HG02678 (cell line): ENCODE data around the gene PTCD3.

Experiments used
- ATAC-seq: cut with Tn5 transposase; IDR thresholded peaks from one replicate; pipeline ENCODE4 v1.9.1; 2021; ENCODE audit warnings: mild to moderate bottlenecking, moderate library complexity; ENCODE audit not compliant: unreplicated experiment

Gene PTCD3

DNA sequence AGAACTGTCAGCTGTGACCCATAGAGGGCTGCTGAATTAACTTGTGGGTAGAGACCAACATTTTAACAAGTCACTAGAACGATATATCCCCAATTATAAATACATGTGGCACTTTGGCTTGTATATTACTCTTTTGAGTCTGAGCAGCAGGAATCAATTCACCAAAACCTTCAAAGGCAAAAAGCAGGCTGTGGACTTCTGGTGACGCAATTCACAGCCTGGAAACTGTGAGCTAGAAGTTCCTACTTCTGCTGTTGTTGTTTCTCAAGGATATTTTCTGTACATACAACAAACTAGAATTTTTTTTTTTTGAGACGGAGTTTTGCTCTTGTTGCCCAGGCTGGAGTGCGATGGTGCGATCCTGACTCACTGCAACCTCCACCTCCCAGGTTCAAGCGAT, 37.3 kb downstream of the PTCD3 start:
- ATAC-seq: no peak

DNA sequence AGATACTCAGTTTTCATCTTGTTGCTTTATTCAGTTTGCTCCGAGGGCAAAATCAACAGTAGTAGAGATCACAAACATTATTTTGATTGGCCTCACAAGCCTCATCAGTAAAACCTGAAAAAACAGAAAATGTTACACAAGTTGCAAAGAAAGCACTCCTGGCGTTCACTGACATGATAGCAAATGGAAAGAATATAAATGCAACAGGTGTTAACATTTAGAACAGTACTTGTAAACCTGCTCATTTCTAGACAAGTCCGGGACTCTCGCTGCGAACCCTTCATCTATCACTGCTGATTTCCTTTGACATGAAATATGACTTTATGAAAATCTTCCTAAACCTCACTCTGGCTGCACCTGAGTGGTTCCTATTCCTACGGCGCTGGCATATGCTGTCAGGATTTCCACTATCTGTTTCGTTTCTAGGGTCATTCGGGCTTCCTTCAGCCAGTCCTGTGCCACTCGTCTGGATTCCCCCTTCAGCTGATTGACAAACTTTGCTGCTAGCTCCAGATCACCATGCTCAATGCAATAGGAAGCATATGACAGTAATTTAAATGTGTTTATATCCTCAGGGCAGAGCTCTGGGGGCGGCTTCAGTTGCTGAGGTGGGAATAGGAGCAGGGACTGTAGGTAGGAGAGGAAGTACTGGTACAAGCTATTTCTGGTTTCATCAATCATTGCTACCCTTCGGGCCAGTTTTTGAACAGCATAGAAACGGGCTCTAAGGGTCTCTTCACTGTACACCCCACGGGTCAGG, 38.1 kb downstream of the PTCD3 start:
- no peak for ATAC-seq

DNA sequence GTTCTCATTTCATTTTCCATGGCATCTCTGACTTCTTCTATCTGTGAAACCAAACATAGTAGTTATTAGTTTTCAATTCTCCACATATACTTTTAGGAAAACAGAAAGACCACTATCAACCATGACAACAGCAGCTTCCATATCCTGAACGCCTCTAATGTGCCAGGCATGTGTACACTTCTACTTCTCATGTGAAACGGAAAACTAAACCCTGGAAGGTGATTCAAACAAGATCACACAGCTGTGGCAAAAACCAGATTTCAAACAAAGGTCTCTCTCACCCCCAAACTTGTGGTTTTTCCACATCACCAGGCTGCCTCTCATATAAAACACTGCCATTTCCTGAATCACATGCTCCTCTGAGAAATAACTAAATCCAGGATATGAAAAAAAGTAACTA, 41.8 kb downstream of the PTCD3 start:
- no peak for ATAC-seq

DNA sequence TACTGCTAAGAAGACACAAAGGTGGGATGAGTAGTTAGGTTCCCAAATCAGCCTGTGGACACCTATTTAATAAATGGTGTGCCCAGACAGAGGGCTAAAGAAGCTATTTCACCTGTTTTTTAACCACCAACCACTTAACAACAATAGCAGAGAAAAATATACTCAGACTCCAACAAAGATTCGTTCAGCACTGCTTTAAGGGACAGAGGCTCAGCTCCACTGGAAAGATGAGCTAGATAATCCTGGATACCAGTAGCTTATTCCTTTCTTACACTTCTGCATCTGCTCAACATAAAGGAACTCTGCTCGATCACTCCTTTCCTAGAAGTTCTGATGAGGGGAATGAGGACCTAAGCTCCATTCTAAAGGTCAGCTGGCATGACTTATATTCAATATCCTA, 44.5 kb downstream of the PTCD3 start:
- ATAC-seq: no peak

DNA sequence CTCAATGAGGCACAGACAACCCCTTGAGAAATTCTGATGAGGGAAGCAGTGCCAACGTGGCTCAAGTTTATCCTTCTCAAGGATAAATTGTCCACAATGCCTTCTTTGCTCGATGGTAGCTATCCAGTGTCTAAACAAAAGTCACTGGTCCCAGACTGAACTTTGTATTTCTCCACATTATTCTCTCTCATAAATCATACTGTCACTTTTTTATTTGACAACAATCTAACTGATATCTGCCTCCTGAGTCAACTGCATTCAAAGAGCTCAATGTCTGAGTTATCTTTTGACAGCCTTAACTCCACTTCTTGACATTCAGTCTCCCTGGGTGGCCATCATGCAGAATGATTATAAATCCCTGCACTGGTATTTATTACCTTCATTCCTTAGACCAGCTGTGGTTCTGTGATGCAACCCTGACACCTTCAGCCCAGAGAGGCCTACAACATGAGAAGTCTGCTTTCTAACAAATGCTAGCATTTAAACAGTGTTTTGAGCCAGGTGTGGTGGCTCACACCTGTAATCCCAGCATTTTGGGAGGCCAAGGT, 51.0 kb downstream of the PTCD3 start:
- no peak for ATAC-seq

DNA sequence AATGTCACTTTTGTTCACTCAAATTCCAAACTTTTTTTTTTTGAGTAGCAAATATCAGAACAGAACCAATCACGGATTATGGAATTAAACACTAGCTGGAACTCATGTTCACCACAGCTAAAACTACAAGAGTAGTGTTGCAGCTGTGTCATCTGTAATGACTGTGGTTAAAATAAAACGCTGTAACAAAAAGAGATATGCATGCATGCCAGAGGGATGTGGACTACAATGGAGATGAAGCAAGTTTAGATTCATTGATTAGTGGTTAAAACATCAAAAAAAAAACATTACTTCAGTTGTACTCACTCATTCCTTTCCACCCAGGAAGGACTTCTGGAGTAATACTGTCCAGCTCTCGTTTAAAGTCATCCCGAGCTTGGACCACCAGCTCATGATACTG, 52.3 kb downstream of the PTCD3 start:
- ATAC-seq: no peak

DNA sequence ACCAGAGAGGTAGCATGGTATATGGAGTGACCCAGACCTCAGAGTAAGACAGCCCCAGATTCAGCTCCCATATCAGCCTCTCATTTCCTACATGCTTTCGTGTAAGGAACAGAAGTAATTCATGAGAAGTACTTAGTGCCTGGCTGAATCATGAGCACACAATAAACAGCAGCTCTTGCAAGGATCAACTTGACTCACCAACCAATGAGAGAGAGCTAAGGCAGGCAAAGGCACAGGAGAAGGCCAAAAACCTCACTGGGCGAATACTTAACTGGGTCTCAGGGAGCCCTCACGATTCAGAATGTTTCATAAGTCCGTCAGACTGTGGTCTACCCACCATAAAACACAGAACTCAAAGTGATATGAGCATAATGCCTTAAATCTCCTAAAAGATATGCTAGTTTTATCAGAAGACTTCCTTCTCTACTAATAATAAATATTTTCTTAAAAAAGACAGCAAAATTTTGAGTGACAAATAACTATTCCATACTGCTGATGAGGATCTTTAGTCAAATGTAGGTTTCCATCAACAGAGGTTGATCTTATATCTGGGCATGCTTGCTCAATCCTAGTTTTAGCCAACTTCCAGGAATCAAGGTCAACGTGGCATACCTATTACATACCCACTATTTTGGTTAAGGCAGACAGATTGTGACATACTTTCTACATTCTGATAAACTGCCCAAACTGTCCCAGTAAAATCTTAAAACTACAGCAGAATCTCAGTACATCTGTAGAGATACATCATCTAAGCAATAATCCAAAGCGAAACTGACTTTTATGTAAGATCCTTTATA, 54.3 kb downstream of the PTCD3 start:
- no peak for ATAC-seq

DNA sequence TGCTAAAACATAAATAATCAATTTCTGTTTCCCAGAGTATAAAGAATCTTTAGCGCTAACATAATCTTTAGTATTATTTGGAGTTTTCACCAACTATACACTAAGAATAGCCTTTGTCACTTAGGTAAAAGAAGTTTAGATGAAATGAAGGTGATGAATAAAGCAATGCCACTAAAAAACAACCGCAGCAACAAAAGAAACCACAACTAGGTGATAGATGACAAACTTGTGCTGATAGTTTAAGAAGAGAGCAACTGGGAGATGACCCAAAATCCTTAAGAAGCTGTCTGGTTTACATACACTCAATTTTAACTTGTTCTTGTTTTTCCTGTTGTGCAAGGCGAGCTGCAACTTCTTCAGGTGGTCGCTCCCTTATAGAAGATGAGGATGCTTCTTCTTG, 64.4 kb downstream of the PTCD3 start:
- ATAC-seq: no peak

DNA sequence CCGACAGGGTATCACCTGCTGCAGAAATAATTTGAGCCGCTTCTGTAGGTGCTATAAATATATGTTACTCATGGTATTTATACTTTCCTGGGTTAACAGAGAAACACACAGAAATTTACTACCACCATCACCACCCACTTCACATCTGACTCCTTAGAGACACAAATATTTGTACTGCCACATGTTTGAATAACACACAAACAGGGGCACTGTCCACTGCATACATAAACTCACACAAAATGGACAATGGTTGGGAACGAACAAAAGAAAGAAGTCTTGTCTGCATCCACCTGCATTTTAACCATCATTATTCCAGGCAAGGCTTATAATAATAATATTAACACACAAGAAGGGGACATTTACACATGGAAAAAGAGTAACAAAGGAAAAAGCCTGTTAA, 65.3 kb downstream of the PTCD3 start:
- no peak for ATAC-seq

DNA sequence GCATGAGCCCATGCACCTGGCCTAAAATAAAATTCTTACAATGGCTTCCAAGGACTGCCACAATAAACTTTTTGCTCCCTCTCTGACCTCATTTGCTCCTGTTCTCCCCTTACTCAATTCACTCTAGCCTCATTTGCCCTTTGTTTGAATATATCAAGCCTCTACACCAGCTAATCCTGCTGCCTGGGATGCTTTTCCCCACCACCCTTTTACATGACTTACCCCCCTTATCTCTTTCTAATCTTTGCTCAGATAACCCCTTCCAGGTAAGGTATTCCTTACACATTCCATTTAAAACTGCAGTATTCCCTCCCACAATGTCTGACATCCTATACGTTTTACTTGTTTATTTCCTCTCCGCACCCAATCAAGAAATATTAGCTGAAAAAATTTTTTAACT, 66.6 kb downstream of the PTCD3 start:
- no peak for ATAC-seq

DNA sequence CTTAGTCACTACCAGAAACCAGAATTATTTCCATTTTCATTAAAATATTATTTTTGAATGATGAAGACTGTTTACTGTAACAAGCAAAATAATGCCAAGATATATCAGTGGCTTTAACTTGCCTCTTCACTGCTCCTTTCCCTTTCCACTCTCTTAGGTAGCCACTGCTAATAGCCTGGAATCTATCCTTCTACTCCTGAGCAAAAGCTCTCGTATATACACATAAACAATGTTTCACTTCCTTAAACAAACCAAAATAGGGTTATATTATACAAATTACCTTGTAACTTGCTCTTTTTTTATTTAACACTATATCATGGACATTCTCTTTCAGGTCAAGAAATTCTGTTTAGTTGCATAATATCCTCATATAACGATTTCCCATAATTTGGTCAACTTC, 68.4 kb downstream of the PTCD3 start:
- no peak for ATAC-seq

DNA sequence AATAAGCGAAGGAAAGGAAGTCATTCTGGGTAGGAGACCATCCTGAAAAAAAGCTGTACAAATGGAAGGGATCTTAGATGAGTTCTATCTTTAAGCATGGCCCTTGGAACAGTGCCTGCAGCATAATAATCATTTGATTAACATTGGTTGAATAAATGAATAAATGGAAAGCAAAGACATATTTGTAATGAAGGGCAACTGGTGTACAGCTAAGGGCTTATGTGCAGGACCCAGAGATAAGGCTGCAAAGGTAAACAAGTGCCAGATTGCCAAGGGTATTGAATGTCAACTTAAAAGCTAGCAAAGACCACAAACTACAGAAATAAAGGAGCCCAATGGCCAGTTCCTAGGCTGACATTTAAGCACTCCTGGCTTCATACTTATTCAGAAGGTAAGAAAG, 69.8 kb downstream of the PTCD3 start:
- ATAC-seq: no peak

DNA sequence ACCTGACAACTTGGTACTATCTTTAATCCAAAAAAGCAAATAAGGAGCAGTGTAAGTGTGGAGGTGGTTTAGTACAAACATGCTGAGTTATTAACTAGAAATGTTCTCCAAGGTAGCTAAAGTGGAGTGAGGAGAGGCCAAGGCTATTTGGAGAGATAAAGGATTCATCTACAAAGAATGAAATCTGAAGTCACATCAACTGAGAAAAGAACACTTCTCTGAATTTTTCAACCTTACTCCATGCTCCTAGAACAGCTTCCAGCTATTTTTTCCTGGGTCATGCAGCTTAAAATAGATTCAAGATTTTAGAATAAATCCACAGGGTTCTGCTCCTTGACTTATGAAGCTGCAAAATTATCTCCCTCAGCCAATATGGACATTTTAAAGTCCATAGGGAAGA, 70.6 kb downstream of the PTCD3 start:
- no peak for ATAC-seq

DNA sequence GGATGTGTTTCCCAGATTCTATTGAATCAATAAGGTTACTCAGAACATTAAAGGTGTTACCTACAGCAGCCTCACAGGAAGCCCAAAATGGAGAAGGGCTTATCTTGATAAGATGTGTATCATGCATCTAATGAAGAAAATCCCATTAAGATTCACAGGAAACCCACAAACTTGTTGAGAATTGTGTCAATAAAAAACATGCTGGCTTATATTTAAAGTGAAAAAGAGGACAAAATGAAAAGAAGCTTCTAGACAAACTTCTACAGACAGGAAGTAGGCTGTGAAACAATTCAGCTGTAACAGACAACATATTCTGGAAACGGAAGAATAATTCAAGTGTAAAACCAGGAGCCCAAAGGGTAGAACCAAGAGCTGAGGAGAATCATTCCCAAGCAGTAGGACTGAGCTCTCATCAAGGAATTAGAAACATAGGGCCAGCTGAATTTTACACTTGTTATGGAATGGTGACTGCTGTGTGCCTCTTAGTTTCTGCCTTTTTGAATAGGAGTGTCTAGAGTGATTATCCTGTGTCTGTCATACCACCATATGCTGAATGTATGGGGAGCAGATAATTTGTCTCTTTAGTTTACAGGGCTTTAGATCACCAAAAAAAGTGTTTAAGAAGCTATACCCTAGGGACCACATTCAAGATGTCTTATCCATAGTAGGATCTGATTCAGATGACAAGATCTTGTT, 79.6 kb downstream of the PTCD3 start:
- no peak for ATAC-seq

DNA sequence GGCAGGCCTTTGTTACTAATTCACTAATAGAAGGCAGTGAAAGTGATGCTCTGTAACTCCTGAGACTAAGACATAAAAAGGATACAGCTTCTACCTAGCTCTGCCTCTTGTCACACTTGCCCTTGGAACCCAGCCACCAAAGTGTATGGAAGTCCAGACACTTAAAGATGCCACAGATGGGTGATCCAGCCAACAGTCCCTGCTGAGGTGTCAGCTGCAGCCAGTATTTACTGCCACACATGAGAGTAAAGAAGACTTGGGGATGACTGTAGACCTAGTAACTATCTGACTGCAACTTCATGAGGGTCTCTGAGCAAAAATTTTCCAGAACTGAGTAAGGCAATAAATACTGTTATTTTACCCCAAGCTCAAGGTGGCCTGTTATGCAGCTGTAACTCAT, 80.4 kb downstream of the PTCD3 start:
- no peak for ATAC-seq

DNA sequence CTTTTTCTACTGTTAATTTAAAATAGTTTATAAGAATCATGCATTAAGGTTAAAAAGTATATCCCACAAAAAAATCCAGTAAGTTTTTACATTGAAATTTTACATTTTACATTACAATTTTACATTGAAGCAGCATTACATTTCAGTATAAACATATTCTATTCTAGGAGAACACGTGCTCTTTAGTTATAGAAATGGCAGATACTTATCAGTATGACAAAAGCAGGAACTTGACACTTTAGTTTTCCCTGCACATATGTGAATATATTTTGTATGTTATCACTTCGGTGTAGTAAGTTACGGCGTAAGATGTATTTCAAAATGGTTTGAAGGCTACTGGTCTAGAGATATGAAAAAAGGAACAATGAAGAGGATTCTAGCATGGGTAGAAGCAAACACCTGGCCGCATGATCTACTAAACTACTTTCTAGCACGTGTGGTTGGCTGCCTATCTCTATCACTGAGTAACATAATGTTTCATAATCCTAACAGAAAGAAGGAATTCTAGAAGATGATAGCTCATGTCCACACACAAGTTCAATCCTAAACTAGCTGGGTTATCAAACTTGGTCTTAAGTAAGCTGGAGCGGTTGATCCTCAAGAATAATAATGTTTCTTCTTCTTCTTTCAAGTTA, 83.9 kb downstream of the PTCD3 start:
- no peak for ATAC-seq
